H9 (cell line): ENCODE results near the gene ME3. TPM values are rescaled to one million over a fixed set of nuclear protein-coding genes. Genes with fewer than 3 reads are reported as not detected.

Experiments used
- DNase-seq: peaks from one replicate; pipeline ENCODE4 v3.0.0-alpha.2; 2017
- H2AFZ ChIP-seq: one replicate; pipeline ENCODE4 v1.6.1; 2013; ENCODE audit warnings: mild to moderate bottlenecking, low read length, control low read depth, moderate library complexity
- H2AK5ac ChIP-seq: 2 replicates; pipeline ENCODE4 v1.6.1; 2013; ENCODE audit warnings: low read length, control low read depth, mixed read lengths; ENCODE audit not compliant: insufficient read length
- H2BK120ac ChIP-seq: one replicate; pipeline ENCODE4 v1.6.1; 2013; ENCODE audit warnings: low read depth, mild to moderate bottlenecking, low read length, control low read depth, inconsistent platforms; ENCODE audit not compliant: poor library complexity, severe bottlenecking
- H2BK12ac ChIP-seq: 2 replicates; pipeline ENCODE4 v1.6.1; 2013; ENCODE audit warnings: low read length, control low read depth, mixed read lengths, low read depth; ENCODE audit not compliant: insufficient read length
- H2BK15ac ChIP-seq: 2 replicates; pipeline ENCODE4 v1.6.1; 2013; ENCODE audit warnings: low read depth, low read length, control low read depth
- H2BK20ac ChIP-seq: one replicate; pipeline ENCODE4 v1.6.1; 2013; ENCODE audit warnings: low read depth, mild to moderate bottlenecking, low read length, control low read depth, inconsistent platforms; ENCODE audit not compliant: poor library complexity, severe bottlenecking
- H2BK5ac ChIP-seq: 2 replicates; pipeline ENCODE4 v1.6.1; 2013; ENCODE audit warnings: low read length, control low read depth, mixed read lengths; ENCODE audit not compliant: insufficient read length
- H3K14ac ChIP-seq: 2 replicates; pipeline ENCODE4 v1.6.1; 2013; ENCODE audit warnings: low read length, control low read depth; ENCODE audit not compliant: insufficient read depth
- H3K18ac ChIP-seq: 2 replicates; pipeline ENCODE4 v1.6.1; 2013; ENCODE audit warnings: low read depth, mild to moderate bottlenecking, mixed read lengths, low read length, control low read depth; ENCODE audit not compliant: insufficient read length
- H3K23ac ChIP-seq: 2 replicates; pipeline ENCODE4 v1.6.1; 2013; ENCODE audit warnings: low read length, control low read depth, mixed read lengths, low read depth; ENCODE audit not compliant: insufficient read length
- H3K23me2 ChIP-seq: 2 replicates; pipeline ENCODE4 v1.6.1; 2013; ENCODE audit warnings: low read depth, mild to moderate bottlenecking, mixed read lengths, low read length, control low read depth; ENCODE audit not compliant: insufficient read length, poor library complexity, severe bottlenecking
- H3K27ac ChIP-seq: 2 replicates; pipeline ENCODE4 v1.5.1; 2013; ENCODE audit warnings: low read length, control low read depth, mixed read lengths, low read depth; ENCODE audit not compliant: insufficient read length
- H3K27me3 ChIP-seq: 2 replicates; pipeline ENCODE4 v1.6.1; 2013; ENCODE audit warnings: low read length, control low read depth, inconsistent platforms; ENCODE audit not compliant: insufficient read depth
- H3K4ac ChIP-seq: 2 replicates; pipeline ENCODE4 v1.6.1; 2013; ENCODE audit warnings: low read depth, mild to moderate bottlenecking, control low read depth, inconsistent platforms, low read length, moderate library complexity
- H3K4me1 ChIP-seq: 2 replicates; pipeline ENCODE4 v1.6.1; 2013; ENCODE audit warnings: low read length, control low read depth, inconsistent platforms; ENCODE audit not compliant: insufficient read depth
- H3K4me2 ChIP-seq: 2 replicates; pipeline ENCODE4 v1.6.1; 2013; ENCODE audit warnings: low read length, control low read depth, mixed read lengths; ENCODE audit not compliant: insufficient read length, insufficient read depth
- H3K56ac ChIP-seq: 2 replicates; pipeline ENCODE4 v1.6.1; 2013; ENCODE audit warnings: low read depth, mild to moderate bottlenecking, mixed read lengths, low read length, control low read depth; ENCODE audit not compliant: insufficient read length
- H3K79me1 ChIP-seq: 2 replicates; pipeline ENCODE4 v1.6.1; 2013; ENCODE audit warnings: low read depth, mild to moderate bottlenecking, moderate library complexity, low read length, control low read depth, inconsistent platforms; ENCODE audit not compliant: insufficient read depth, poor library complexity, severe bottlenecking
- H3K79me2 ChIP-seq: 2 replicates; pipeline ENCODE4 v1.6.1; 2013; ENCODE audit warnings: low read length, control low read depth, inconsistent platforms; ENCODE audit not compliant: insufficient read depth
- H3K9ac ChIP-seq: 2 replicates; pipeline ENCODE4 v1.6.1; 2013; ENCODE audit warnings: low read length, control low read depth, mixed read lengths; ENCODE audit not compliant: insufficient read length; ENCODE audit errors: extremely low read depth
- H3K9me3 ChIP-seq: one replicate; pipeline ENCODE4 v1.6.1; 2013; ENCODE audit warnings: low read depth, low read length, inconsistent platforms; ENCODE audit not compliant: control insufficient read depth
- H3T11ph ChIP-seq: one replicate; pipeline ENCODE4 v1.6.1; 2013; ENCODE audit warnings: mild to moderate bottlenecking, low read length, control low read depth, inconsistent platforms
- H4K20me1 ChIP-seq: one replicate; pipeline ENCODE4 v1.6.1; 2013; ENCODE audit not compliant: control insufficient read depth, insufficient read length, insufficient read depth
- H4K5ac ChIP-seq: 2 replicates; pipeline ENCODE4 v1.6.1; 2013; ENCODE audit warnings: low read depth, mild to moderate bottlenecking, mixed read lengths, low read length, control low read depth; ENCODE audit not compliant: insufficient read length
- H4K8ac ChIP-seq: replicated peaks from 2 replicates; pipeline ENCODE4 v1.6.1; 2013; ENCODE audit warnings: low read length, control low read depth, mixed read lengths, low read depth; ENCODE audit not compliant: insufficient read length
- H4K91ac ChIP-seq: 2 replicates; pipeline ENCODE4 v1.6.1; 2013; ENCODE audit warnings: low read depth, mild to moderate bottlenecking, moderate library complexity, mixed read lengths, low read length, control low read depth; ENCODE audit not compliant: insufficient read length
- H3K27ac Mint-ChIP-seq, 3 experiments: 2 replicates in 2 of 3; 3 replicates in 1 of 3; pipeline ENCODE4 v1.8.0; 2020 to 2021; ENCODE audit warnings: mixed read lengths in 3 of 3, mild to moderate bottlenecking in 1 of 3, moderate library complexity in 1 of 3
- H3K27me3 Mint-ChIP-seq: 2 replicates; pipeline ENCODE4 v1.8.0; 2021; ENCODE audit warnings: low read depth, mild to moderate bottlenecking, moderate library complexity, mixed read lengths
- H3K36me3 Mint-ChIP-seq, 3 experiments: 2 replicates in 2 of 3; 3 replicates in 1 of 3; pipeline ENCODE4 v1.8.0; 2020 to 2021; ENCODE audit warnings: low read depth in 3 of 3, mixed read lengths in 3 of 3; ENCODE audit not compliant: insufficient read depth in 1 of 3
- H3K4me1 Mint-ChIP-seq, 2 experiments: 2 replicates each; pipeline ENCODE4 v1.8.0; 2020; ENCODE audit warnings: mixed read lengths in 2 of 2
- H3K4me3 Mint-ChIP-seq, 2 experiments: 2 replicates in 1 of 2; 3 replicates in 1 of 2; pipeline ENCODE4 v1.8.0; 2020 to 2021; ENCODE audit warnings: mild to moderate bottlenecking in 2 of 2, mixed read lengths in 2 of 2, moderate library complexity in 1 of 2
- H3K9me3 Mint-ChIP-seq, 2 experiments: 2 replicates in 1 of 2; 3 replicates in 1 of 2; pipeline ENCODE4 v1.8.0; 2020; ENCODE audit warnings: mild to moderate bottlenecking in 2 of 2, mixed read lengths in 2 of 2, moderate library complexity in 1 of 2
- CTCF ChIP-seq: fragments of 200-600 bp; sonication (generic); conservative IDR thresholded peaks from 3 replicates; pipeline ENCODE4 v1.8.0; 2021; ENCODE audit warnings: antibody characterized with exemption, mild to moderate bottlenecking
- WGBS: extraction: QIAGEN DNeasy Blood & Tissue Kit; methylation state at CpG from one replicate; pipeline ENCODE4 v1.1.7; 2013; ENCODE audit warnings: missing lambda C conversion rate, low lambda C conversion rate, mixed read lengths; ENCODE audit not compliant: insufficient read length; ENCODE audit errors: extremely low coverage; 5-methylcytosine and 5-hydroxymethylcytosine counted together
- total RNA-seq: library from RNA; stranded (reverse); gene quantifications from 2 replicates; pipeline ENCODE4 v1.2.1, GENCODE V29; 2021

Gene ME3
- total RNA-seq, 1 experiment from 2014 or later = 2.8 TPM

GRCh38 chr11:86623736-86624135 is 48.7 kb downstream of the ME3 start:
- Histone ChIP-seq H2BK20ac (no peak overlapping the region), H3K4me2 (no peak overlapping the region), H3K23me2 (no peaks in the 10 kb centered on the region), H3K14ac (no peak overlapping the region), H3K79me1 (no peaks in the 10 kb centered on the region), H3K18ac (no peak overlapping the region), H3K79me2 (no peaks in the 10 kb centered on the region), H2BK15ac (no peak overlapping the region), H3K23ac (no peak overlapping the region), H3K4ac (no peak overlapping the region), H3K4me1 (no peaks in the 10 kb centered on the region; the same call in 1 of the 2 replicates), H4K5ac (no peak overlapping the region), H3K9ac (no peak overlapping the region), H2AK5ac (no peak overlapping the region), H3K27ac (no peak overlapping the region), H3K9me3 (no peaks in the 10 kb centered on the region), H3T11ph (no peak overlapping the region), H4K8ac (no peak overlapping the region), H3K27me3 (no peaks in the 10 kb centered on the region), H2AFZ (no peak overlapping the region), H2BK12ac (no peak overlapping the region), H3K56ac (no peak overlapping the region), H4K91ac (no peak overlapping the region), H4K20me1 (no peaks in the 10 kb centered on the region), H2BK120ac (no peak overlapping the region), H2BK5ac (no peak overlapping the region)
- WGBS = no CpG with 5 or more reads among the region's 4 CpGs
- no peak overlapping the region for H3K27ac Mint-ChIP-seq
- DNase-seq = no peak
- H3K27me3 Mint-ChIP-seq = no peaks in the 10 kb centered on the region; the same call in 1 of the 2 replicates
- no peak for TF ChIP-seq CTCF
- H3K36me3 Mint-ChIP-seq = 0 out of 7 replicates have a peak, but pooled peaks cover 0 to 2% (median 0%) of the 10 kb centered on the region in 3 experiments
- H3K4me1 Mint-ChIP-seq = peaks cover 9 to 13% of the 10 kb centered on the region in 2 experiments; a peak in 3 of 4 replicates
- no peaks in the 10 kb centered on the region; a peak in 3 of 5 replicates for H3K9me3 Mint-ChIP-seq
- no peak overlapping the region for H3K4me3 Mint-ChIP-seq
